Trophoblast cell (in vitro differentiated cells and primary cell): ENCODE measurements around the gene RALA.

Experiments
- DNase-seq, 2 donors: peaks; one replicate each; pipeline ENCODE4 v3.0.0-alpha.2; 2016
- H2AFZ ChIP-seq: 2 replicates; pipeline ENCODE4 v1.6.1; 2013; ENCODE audit warnings: low read length, moderate library complexity, mild to moderate bottlenecking; ENCODE audit not compliant: insufficient read depth, poor library complexity
- H2AK5ac ChIP-seq: 2 replicates; pipeline ENCODE4 v1.6.1; 2013; ENCODE audit warnings: mild to moderate bottlenecking, low read length
- H2BK120ac ChIP-seq: 2 replicates; pipeline ENCODE4 v1.6.1; 2013; ENCODE audit warnings: low read length, mild to moderate bottlenecking, moderate library complexity; ENCODE audit not compliant: insufficient read depth, poor library complexity
- H2BK12ac ChIP-seq: 2 replicates; pipeline ENCODE4 v1.6.1; 2013; ENCODE audit warnings: mild to moderate bottlenecking, low read length, moderate library complexity
- H2BK5ac ChIP-seq: 2 replicates; pipeline ENCODE4 v1.6.1; 2013; ENCODE audit warnings: low read length, low read depth, moderate library complexity, mild to moderate bottlenecking; ENCODE audit not compliant: poor library complexity
- H3K14ac ChIP-seq: 2 replicates; pipeline ENCODE4 v1.6.1; 2013; ENCODE audit warnings: mild to moderate bottlenecking, low read length
- H3K18ac ChIP-seq: 2 replicates; pipeline ENCODE4 v1.6.1; 2013; ENCODE audit warnings: mild to moderate bottlenecking, low read length
- H3K23ac ChIP-seq: 2 replicates; pipeline ENCODE4 v1.6.1; 2013; ENCODE audit warnings: low read length
- H3K27ac ChIP-seq: 2 replicates; pipeline ENCODE4 v1.5.1; 2013; ENCODE audit warnings: low read depth, mild to moderate bottlenecking, inconsistent platforms, low read length, moderate library complexity
- H3K27me3 ChIP-seq: 2 replicates; pipeline ENCODE4 v1.6.1; 2013; ENCODE audit warnings: inconsistent platforms, mild to moderate bottlenecking, low read length, moderate library complexity; ENCODE audit not compliant: insufficient read depth
- H3K36me3 ChIP-seq, 2 experiments: 1 replicate in 1 of 2; 2 replicates in 1 of 2; pipeline ENCODE4 v1.6.1; 2013; ENCODE audit warnings: low read length in 2 of 2, mild to moderate bottlenecking in 2 of 2, moderate library complexity in 1 of 2; ENCODE audit not compliant: insufficient read depth in 2 of 2, control insufficient read depth in 1 of 2
- H3K4ac ChIP-seq: 2 replicates; pipeline ENCODE4 v1.6.1; 2013; ENCODE audit warnings: low read depth, mild to moderate bottlenecking, low read length, moderate library complexity
- H3K4me1 ChIP-seq, 2 experiments: 1 replicate in 1 of 2; 2 replicates in 1 of 2; pipeline ENCODE4 v1.6.1; 2013; ENCODE audit warnings: low read length in 2 of 2, mild to moderate bottlenecking in 2 of 2, moderate library complexity in 1 of 2; ENCODE audit not compliant: insufficient read depth in 2 of 2, control insufficient read depth in 1 of 2
- H3K4me2 ChIP-seq: 2 replicates; pipeline ENCODE4 v1.6.1; 2013; ENCODE audit warnings: inconsistent platforms, mild to moderate bottlenecking, low read length, moderate library complexity
- H3K4me3 ChIP-seq: 2 replicates; pipeline ENCODE4 v1.5.1; 2013; ENCODE audit warnings: mild to moderate bottlenecking, low read depth, low read length, inconsistent platforms
- H3K79me1 ChIP-seq: one replicate; pipeline ENCODE4 v1.6.1; 2013; ENCODE audit warnings: low read length
- H3K79me2 ChIP-seq: 2 replicates; pipeline ENCODE4 v1.6.1; 2013; ENCODE audit warnings: low read length, mild to moderate bottlenecking; ENCODE audit not compliant: control insufficient read depth, insufficient read depth, poor library complexity
- H3K9ac ChIP-seq: 2 replicates; pipeline ENCODE4 v1.6.1; 2013; ENCODE audit warnings: mild to moderate bottlenecking, low read length
- H3K9me3 ChIP-seq: 2 replicates; pipeline ENCODE4 v1.6.1; 2013; ENCODE audit warnings: low read depth, mild to moderate bottlenecking, control low read depth, inconsistent platforms, low read length; ENCODE audit not compliant: insufficient read depth
- H4K12ac ChIP-seq: 2 replicates; pipeline ENCODE4 v1.6.1; 2013; ENCODE audit warnings: low read depth, mild to moderate bottlenecking, low read length, moderate library complexity
- H4K8ac ChIP-seq: 2 replicates; pipeline ENCODE4 v1.6.1; 2013; ENCODE audit warnings: low read depth, mild to moderate bottlenecking, low read length, moderate library complexity
- H4K91ac ChIP-seq: one replicate; pipeline ENCODE4 v1.6.1; 2013; ENCODE audit warnings: low read depth, mild to moderate bottlenecking, low read length, moderate library complexity
- WGBS: extraction: QIAGEN DNeasy Blood & Tissue Kit; methylation state at CpG from one replicate; pipeline ENCODE4 v1.1.7; 2013; ENCODE audit warnings: missing lambda C conversion rate; ENCODE audit not compliant: insufficient read length, insufficient coverage; ENCODE audit errors: extremely low coverage; 5-methylcytosine and 5-hydroxymethylcytosine counted together

Gene RALA

GRCh38 chr7:39709768-39710311 is 86.5 kb downstream of the RALA start:
- Histone ChIP-seq H3K27ac (no peak overlapping the region), H3K79me1 (no peaks in the 10 kb centered on the region), H3K4me3 (no peak overlapping the region), H4K91ac (no peak overlapping the region), H2AK5ac (no peak overlapping the region), H2BK120ac (no peak overlapping the region), H3K23ac (no peak overlapping the region), H3K18ac (no peak overlapping the region), H4K8ac (no peak overlapping the region), H4K12ac (no peak overlapping the region), H3K27me3 (no peaks in the 10 kb centered on the region), H3K79me2 (no peaks in the 10 kb centered on the region), H3K36me3 (peaks cover 0 to 1% of the 10 kb centered on the region in 2 experiments), H2BK12ac (no peak overlapping the region), H3K4me2 (no peak overlapping the region), H2AFZ (no peak overlapping the region), H2BK5ac (no peak overlapping the region), H3K4me1 (no peaks in the 10 kb centered on the region), H3K4ac (no peak overlapping the region), H3K9me3 (peaks cover 7% of the 10 kb centered on the region), H3K14ac (no peak overlapping the region), H3K9ac (no peak overlapping the region)
- no CpG with 5 or more reads among the region's 3 CpGs for WGBS
- peak in 1 of 2 donors; percentile 23 for DNase-seq

DNA sequence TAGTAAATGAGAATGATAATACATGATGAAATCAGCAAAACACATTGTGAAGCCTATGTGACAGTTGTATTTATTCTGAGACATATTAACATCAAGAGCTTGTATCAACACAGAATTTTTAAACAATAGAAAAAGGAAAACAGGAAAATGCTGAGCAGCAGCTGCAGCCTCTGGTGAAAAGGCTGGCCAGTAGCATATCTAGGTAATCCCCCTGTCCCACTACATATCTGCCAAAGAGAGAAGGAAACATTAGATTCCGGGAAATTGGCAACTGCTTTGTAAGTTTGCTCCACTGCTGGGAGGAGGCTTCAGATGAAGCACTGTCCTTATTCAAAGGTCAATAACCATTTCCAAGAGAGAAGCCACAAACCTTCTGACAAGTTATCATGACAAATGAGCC is 89.4 kb downstream of the RALA start:
- H2AFZ ChIP-seq: no peak overlapping the region
- H3K4me2 ChIP-seq: no peak overlapping the region
- no peaks in the 10 kb centered on the region for H3K79me2 ChIP-seq
- H3K4ac ChIP-seq: no peak overlapping the region
- no peaks in the 10 kb centered on the region for H3K27me3 ChIP-seq
- H3K14ac ChIP-seq: no peak overlapping the region
- H3K23ac ChIP-seq: no peak overlapping the region
- no peak overlapping the region for H4K12ac ChIP-seq
- no CpG with 5 or more reads among the region's 1 CpG for WGBS
- H3K79me1 ChIP-seq: no peaks in the 10 kb centered on the region
- H3K27ac ChIP-seq: no peak overlapping the region
- no peak overlapping the region for H2AK5ac ChIP-seq
- no peak overlapping the region for H2BK5ac ChIP-seq
- H3K18ac ChIP-seq: no peak overlapping the region
- H3K36me3 ChIP-seq: no peaks in the 10 kb centered on the region
- H3K4me1 ChIP-seq: no peaks in the 10 kb centered on the region
- no peak overlapping the region for H3K9ac ChIP-seq
- DNase-seq: no peak
- peaks cover 11% of the 10 kb centered on the region for H3K9me3 ChIP-seq
- H2BK12ac ChIP-seq: no peak overlapping the region
- no peak overlapping the region for H3K4me3 ChIP-seq
- no peak overlapping the region for H4K8ac ChIP-seq
- H2BK120ac ChIP-seq: no peak overlapping the region
- no peak overlapping the region for H4K91ac ChIP-seq

- Histone ChIP-seq H2BK120ac (no peak overlapping the region), H3K4ac (no peak overlapping the region), H3K36me3 (no peaks in the 10 kb centered on the region), H3K9ac (no peak overlapping the region), H3K4me2 (no peak overlapping the region), H2AK5ac (no peak overlapping the region), H3K9me3 (peaks cover 11% of the 10 kb centered on the region), H2BK12ac (no peak overlapping the region), H3K27ac (no peak overlapping the region), H4K91ac (no peak overlapping the region), H4K8ac (no peak overlapping the region), H3K27me3 (no peaks in the 10 kb centered on the region), H3K79me2 (no peaks in the 10 kb centered on the region), H3K4me1 (no peaks in the 10 kb centered on the region), H3K4me3 (no peak overlapping the region), H3K14ac (no peak overlapping the region), H2AFZ (no peak overlapping the region), H2BK5ac (no peak overlapping the region), H3K79me1 (no peaks in the 10 kb centered on the region), H3K18ac (no peak overlapping the region), H3K23ac (no peak overlapping the region), H4K12ac (no peak overlapping the region)
- no CpG with 5 or more reads among the region's 1 CpG for WGBS
- no peak for DNase-seq
Measured at GRCh38 chr7:39714447-39715091, 91.2 kb downstream of the RALA start.

GRCh38 chr7:39720586-39720985 is 97.2 kb downstream of the RALA start:
- Histone ChIP-seq H4K91ac (no peak overlapping the region), H3K4ac (no peak overlapping the region), H3K79me2 (no peaks in the 10 kb centered on the region), H3K79me1 (peaks cover 4% of the 10 kb centered on the region), H2BK5ac (no peak overlapping the region), H2BK12ac (no peak overlapping the region), H3K14ac (no peak overlapping the region), H2BK120ac (no peak overlapping the region), H4K8ac (no peak overlapping the region), H3K23ac (no peak overlapping the region), H3K36me3 (no peaks in the 10 kb centered on the region), H3K27me3 (no peaks in the 10 kb centered on the region), H3K18ac (no peak overlapping the region), H3K4me3 (no peak overlapping the region), H3K4me2 (no peak overlapping the region), H3K27ac (no peak overlapping the region), H3K9ac (no peak overlapping the region), H3K4me1 (peaks cover 13% of the 10 kb centered on the region in 2 experiments), H4K12ac (no peak overlapping the region), H2AFZ (no peak overlapping the region), H2AK5ac (no peak overlapping the region), H3K9me3 (peaks cover 1% of the 10 kb centered on the region)
- no CpG with 5 or more reads among the region's 7 CpGs for WGBS
- DNase-seq: peak; percentile 60 to 72
